Measurements from ENCODE around the gene IPO13.

- TF ChIP-seq POLR2AphosphoS5 (IDR thresholded peaks at IDR 0.05; ENCODE audit: low read depth, low read length): no peak
- no peak for TF ChIP-seq POLR2A (IDR thresholded peaks at IDR 0.05; ENCODE audit: low read depth, low read length)
- TF ChIP-seq TAF1 (IDR thresholded peaks at IDR 0.05; ENCODE audit: low read depth, low read length): no peak
- no peak for TF ChIP-seq SPI1 (IDR thresholded peaks at IDR 0.05; ENCODE audit: low read depth, low read length)
- TF ChIP-seq PAX5 (IDR thresholded peaks at IDR 0.05; ENCODE audit: insufficient read depth, low read length, severe bottlenecking): no peak
- TF ChIP-seq POU2F2 (IDR thresholded peaks at IDR 0.05; ENCODE audit: low read depth, low read length): no peak
These were observed 4.3 kb upstream of the IPO13 start for GRCh38 chr1:43942411-43942810.

All from GM12891 (cell line).